Stimulated activated CD8-positive, alpha-beta memory T cell treated with anti-CD3 and anti-CD28 coated beads, Interleukin-12 subunit alpha, Interleukin-12 subunit beta, amount 100 ng/mL, for 1 hour (primary cell): ENCODE results near the gene NDUFV1.
A peak's percentile ranks its signal among the peaks of the same experiment; 100 is the strongest.
"Not testable (repeated sequence)": the region's sequence is repeated elsewhere in the genome, so short reads cannot be mapped to it uniquely, and the experiment has no call there.

Experiments used
- DNase-seq: peaks from one replicate; pipeline ENCODE4 v3.0.0-alpha.2; 2020; ENCODE audit warnings: low read depth

Gene NDUFV1

DNA sequence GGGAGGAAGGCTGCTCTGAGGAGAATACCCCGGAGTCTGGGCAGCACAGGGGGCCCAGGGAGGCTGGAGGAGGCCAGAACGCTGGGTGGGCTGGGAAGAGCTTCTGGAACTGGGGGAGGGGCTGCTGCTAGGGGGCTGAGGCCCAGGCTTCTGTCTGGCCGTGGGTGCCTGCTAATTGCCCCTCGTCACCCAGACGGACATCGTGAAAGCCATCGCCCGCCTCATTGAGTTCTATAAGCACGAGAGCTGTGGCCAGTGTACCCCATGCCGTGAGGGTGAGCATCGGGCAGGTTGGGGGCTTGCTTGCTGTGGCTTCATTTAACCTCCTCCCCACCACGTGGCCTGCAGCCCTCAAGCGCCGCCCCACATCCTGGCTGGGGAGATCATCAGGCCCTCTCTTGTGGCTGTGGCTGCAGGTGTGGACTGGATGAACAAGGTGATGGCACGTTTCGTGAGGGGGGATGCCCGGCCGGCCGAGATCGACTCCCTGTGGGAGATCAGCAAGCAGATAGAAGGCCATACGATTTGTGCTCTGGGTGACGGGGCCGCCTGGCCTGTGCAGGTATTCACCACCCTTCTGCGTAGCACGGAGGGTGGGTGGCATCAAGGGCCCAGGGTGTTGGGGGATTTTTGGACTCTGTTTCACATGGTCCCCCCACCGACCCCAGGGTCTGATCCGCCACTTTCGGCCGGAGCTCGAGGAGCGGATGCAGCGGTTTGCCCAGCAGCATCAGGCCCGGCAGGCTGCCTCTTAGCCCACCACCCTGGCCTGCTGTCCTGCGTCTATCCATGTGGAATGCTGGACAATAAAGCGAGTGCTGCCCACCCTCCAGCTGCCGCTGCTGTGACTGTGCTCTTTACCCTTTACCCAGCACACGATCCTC, 5.2 kb downstream of the NDUFV1 start:
- no peak for DNase-seq

DNA sequence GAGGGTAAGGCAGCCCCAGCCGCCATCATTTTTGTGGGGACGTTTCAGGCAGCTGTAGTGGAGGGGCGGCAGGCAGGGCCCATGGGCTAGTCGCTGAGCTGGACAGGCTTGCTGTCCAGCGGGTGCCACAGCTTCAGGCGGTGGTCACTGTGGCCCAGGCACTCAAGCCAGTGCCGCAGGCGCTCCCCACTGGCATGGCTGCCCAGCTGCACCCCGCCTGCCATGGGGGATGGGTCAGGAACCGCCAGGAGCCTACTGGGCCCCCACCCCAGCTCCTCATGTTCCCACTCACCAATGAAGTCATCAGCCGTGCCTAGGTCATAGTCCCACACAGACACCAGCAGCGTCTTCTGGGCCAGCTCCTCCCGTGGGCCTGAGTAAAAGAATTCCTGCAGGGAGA, 6.0 kb downstream of the NDUFV1 start:
- no peak for DNase-seq

DNA sequence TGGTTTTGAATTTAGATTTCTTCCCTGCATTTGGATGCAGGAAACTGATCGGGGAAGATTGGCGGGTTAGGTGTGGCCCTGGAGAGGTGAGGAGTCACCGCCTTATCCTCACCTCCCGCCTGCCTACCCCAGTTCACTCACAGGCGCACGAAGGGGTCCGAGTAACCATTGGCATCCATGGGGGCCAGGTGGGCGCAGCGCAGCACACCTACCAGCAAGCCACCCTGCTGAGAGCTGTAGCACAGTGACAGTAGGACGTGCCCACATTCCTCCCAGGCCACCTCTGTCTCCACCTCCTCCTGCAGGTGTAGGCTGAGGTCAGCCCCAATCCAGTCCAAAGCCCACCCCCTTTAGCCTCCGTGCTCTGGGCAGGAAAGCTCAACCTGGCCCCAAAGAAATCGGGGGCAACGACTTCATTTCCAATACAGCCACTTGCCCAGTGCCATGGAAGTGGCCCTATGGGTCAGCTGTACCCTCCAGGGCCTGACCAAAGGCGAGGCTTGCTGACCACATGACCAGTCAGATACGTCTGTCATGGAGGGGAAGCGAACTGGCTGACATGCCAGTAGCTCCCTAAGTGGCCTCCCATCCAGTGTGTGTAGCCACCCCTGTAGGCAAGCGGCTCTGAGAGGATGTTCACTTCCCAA, 6.7 kb downstream of the NDUFV1 start:
- DNase-seq = no peak

DNA sequence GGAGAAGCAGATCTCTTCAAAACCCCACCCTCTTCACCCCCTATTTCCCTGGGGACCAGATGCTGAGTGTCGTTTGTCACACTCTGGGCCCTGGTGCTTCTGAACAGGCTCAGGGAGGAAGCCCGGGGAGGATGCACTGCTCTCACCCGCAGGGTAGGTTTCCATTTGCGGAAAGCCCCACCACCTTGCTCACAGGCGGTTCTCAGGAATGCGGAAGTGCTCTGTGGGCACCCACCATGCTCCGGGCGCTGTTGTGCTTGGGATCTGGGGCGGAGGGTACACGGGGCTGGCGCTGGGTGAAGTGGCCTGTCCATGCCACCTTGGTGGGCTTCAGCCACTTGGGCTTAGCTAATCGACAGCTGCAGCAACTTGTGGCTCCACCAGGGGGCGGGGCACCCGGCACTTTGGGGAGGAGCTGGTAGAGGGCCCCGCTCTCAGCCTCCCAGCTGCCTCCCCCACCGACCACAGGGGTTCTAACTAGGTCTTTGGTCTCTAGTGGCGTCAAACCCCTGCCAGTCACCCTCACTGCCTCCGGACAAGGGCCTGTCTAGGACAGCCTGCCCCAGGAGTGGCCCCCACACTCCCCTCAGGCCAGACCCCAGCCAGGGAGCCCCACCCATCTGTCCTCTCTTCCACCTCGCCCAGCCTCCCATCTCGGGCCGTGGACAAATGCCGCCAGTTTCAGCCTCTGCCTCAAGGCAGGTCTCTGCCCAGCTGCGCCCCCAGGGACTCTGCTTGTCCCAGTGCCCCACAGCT, 7.4 kb downstream of the NDUFV1 start:
- peak; percentile 78 for DNase-seq

DNA sequence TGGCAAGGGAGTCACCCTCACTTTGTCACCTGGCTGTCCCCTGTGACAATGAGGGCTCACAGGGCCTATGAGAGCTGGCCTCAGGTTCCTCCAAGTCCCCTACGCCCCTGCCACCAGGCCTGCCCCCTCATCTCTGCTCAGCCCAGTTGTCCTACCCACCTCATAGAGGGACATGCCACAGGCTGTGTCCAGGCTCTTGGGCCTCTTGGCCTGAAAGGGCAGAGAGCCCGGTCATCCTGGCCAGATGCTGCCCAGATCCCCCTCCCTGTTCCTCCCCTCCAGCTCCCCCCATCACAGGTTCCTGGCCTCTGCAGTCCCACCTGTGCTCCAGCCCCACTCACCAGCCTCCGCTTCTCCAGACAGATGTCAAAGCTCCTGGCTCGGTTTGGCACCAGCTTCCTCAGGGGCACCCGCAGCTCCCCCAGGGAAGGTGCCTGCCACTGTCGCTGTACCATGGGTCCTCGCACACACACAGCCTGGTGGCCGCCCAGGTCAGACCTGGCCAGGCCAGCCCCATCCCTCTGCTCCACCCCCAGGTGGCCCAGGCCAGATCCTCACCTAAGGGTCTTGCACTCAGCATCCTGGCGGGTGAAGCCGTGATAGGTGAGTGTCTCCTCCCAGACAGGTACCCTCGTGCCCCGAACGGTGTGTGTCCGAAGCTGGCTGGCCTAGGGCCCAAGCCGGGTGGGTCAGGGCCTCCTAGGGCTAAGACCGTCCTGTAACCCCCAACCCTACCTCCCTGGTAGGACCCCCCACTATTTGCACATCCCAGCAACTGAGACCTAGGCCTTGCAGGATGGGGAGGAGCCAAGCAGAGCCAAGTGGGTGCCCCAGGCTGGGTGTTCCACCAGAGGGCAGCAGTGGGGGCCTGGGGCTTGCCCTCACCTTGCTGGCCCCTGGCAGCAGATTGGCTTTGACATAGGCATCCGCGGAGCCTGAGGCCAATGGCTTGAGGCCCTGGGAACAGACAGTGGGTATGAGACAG, 8.3 kb downstream of the NDUFV1 start:
- DNase-seq = peak; percentile 16

DNA sequence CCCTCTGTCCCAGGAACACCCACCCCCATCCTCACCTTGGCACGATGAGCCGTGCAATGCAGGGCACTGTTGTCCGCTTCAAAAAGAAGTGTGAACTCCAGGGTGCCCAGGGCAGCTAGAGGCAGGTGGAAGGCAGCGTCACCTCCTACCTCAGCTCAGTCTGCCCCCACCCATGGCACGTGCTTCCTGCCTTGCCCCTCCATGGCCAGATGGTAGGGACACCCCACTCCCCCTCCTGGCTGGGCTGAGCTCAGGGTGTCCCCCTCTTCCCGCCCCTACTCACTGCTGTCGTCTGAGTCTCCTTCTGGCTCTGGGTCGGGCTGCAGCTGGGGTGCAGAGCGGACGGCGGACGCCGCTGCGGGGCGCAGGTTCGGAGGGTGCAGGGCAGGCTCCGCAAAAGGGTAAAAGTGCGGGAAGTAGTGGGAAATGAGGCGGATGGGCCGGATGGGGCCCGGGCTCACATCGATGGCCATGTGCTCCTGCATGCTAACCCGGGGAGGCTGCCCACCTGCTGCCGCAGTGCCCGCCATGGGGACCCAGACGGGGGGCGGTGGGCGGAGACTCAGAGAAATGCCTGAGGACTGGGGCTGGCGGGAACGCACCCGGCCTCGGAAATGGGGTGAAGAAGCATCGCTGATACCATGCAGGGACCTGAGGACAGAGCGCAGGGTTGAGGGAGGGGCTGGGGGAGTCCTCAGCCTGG, 9.1 kb downstream of the NDUFV1 start:
- DNase-seq = no peak

DNA sequence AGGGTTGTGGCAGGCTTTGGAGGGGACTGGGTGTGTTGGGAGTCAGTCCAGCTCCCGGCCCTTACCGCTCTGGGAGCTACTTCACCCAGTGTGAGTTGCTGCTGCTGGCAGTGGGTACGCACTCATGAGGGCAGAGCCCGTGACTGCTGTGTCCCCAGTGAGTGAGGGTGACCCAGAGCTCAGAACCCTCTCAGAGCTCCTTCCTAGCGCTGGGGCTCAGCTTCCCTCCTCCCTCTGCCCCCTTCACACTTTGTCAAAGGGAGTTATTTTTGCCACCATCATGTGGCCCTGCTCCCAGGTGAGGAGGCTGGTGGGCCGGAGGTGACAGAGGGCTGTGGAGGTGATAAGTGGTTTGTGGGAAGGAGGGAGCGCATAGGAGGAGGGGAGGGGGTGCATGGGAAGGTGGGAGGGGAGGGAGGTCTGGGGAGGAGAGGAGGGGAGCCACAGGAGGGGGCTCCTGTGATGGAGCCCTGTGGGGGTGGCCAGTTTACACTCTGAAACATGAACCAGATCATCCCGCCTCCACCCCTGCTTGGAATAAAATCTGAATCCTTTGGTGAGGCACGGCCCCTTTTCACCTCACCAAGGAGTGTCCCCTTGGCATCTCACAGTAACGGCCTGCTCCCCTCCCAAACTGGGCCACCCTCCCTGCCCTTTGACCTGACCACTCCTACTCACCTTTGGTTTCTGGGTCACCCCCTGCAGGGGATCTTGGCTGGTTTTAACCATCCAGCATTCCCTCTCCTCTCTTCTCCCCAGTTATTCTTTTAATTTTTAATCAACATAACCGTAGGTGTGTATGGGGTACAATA, 9.9 kb downstream of the NDUFV1 start:
- DNase-seq = no peak

DNA sequence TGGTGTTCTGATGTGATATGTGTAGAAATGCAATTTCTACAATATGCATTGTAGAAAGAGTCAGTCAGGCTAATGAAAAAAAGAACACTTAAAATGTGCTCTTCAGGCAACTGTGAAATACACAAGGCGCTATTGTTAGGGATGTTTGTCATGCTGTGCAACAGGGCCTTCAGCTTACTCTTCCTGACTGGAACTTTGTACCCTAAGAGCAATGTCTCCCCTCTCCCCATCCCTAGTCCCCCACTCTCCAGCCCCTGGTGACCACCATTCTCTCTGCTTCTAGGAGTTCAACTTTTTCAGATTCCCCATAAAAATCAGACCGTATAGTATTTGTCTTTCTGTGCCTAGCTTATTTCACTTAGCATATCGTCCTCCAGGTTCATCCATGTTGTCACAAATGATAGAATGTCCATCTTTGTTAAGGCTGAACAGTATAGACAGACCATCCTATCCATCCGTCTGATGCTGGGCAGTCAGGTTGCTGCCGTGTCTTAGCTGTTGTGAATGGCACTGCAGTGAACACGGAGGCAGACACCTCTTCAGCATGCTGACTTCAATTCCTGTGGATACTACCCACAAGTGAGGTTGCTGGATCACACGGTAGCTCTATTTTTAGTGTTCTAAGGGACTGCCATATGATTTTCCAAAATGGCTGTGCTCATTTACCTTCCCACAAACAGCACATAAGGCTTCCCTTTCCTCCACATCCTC, 10.7 kb downstream of the NDUFV1 start:
- DNase-seq = no peak

DNA sequence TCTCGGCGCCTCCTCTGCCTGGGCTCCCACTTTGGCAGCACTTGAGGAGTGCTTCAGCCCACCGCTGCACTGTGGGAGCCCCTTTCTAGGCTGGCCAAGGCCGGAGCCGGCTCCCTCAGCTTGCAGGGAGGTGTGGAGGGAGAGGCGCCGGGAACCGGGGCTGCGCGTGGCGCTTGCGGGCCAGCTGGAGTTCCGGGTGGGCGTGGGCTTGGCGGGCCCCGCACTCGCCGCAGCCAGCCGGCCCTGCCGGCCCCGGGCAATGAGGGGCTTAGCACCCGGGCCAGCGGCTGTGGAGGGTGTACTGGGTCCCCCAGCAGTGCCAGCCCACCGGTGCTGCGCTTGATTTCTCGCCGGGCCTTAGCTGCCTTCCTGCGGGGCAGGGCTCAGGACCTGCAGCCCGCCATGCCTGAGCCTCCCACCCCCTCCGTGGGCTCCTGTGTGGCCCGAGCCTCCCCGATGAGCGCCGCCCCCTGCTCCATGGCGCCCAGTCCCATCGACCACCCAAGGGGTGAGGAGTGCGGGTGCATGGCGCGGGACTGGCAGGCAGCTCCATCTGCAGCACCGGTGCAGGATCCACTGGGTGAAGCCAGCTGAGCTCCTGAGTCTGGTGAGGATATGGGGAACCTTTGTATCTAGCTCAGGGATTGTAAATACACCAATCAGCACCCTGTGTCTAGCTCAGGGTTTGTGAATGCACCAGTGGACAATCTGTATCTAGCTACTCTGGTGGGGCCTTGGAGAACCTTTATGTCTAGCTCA, 12.3 kb downstream of the NDUFV1 start:
- DNase-seq = not testable (repeated sequence)

DNA sequence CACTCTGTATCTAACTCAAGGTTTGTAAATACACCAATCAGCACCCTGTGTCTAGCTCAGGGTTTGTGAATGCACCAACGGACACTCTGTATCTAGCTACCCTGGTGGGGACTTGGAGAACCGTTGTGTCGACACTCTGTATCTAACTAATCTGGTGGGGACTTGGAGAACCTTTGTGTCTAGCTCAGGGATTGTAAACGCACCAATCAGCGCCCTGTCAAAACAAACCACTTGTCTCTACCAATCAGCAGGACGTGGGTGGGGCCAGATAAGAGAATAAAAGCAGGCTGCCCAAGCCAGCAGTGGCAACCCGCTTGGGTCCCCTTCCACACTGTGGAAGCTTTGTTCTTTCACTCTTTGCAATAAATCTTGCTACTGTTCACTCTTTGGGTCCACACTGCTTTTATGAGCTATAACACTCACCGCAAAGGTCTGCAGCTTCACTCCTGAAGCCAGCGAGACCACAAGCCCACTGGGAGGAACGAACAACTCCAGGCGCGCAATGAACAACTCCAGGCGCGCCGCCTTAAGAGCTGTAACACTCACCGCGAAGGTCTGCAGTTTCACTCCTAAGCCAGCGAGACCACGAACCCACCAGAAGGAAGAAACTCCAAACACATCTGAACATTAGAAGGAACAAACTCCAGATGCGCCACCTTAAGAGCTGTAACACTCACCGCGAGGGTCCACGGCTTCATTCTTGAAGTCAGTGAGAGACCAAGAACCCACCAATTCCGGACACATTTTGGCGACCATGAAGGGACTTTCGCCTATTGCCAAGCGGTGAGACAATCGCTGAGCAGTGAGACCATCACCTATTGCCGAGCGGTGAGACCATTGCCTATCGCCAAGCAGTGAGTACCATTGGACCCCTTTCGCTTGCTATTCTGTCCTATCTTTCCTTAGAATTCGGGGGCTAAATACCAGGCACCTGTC, 13.2 kb downstream of the NDUFV1 start:
- DNase-seq = not testable (repeated sequence)

DNA sequence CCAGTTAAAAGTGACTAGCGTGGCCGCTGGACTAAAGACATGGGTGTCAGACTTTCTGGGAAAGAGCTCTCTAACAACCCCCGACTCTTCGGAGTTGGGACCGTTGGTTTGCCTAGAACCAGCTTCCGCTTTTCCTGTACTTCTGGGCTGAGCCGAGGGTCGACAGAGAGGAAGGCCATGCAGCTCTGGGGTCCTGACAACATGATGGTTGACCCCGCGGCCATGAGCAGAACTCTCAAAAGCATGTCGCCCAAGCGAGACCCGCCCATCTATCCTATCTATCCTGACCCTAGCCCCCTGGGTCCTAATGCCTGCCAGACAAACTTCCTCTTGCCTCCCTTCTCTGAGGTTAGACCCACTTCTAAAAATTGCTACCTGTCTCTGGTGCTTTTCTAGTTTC, 13.9 kb downstream of the NDUFV1 start:
- not testable (repeated sequence) for DNase-seq

DNA sequence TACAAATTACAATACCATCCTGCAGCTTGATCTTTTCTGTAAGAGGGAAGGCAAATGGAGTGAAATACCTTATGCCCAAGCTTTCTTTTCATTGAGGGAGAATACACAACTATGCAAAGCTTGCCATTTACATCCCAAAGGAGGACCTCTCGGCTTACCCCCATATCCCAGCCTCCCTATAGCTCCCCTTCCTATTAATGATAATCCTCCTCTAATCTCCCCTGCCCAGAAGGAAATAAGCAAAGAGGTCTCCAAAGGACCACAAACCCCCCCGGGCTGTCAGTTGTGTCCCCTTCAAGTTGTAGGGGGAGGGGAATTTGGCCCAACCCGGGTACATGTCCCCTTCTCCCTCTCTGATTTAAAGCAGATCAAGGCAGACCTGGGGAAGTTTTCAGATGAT, 15.2 kb downstream of the NDUFV1 start:
- not testable (repeated sequence) for DNase-seq

DNA sequence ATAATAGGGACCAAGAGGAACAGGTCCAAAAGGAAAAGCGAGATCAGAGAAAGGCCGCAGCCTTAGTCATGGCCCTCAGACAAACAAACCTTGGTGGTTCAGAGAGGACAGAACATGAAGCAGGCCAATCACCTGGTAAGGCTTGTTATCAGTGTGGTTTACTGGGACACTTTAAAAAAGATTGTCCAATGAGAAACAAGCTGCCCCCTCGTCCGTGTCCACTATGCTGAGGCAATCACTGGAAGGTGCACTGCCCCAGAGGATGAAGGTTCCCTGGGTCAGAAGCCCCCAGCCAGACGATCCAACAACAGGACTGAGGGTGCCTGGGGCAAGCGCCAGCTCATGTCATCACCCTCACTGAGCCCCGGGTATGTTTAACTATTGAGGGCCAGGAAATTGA, 16.2 kb downstream of the NDUFV1 start:
- DNase-seq = not testable (repeated sequence)

DNA sequence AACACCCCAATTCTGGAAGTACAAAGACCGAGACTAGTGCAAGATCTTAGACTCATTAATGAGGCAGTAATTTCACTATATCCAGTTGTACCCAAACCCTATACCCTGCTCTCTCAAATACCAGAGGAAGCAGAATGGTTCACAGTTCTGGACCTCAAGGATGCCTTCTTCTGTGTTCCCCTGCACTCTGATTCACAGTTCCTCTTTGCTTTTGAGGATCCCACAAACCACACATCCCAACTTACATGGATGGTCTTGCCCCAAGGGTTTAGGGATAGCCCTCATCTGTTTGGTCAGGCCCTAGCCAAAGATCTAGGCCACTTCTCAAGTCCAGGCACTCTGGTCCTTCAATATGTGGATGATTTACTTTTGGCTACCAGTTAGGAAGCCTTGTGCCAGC, 17.1 kb downstream of the NDUFV1 start:
- not testable (repeated sequence) for DNase-seq

DNA sequence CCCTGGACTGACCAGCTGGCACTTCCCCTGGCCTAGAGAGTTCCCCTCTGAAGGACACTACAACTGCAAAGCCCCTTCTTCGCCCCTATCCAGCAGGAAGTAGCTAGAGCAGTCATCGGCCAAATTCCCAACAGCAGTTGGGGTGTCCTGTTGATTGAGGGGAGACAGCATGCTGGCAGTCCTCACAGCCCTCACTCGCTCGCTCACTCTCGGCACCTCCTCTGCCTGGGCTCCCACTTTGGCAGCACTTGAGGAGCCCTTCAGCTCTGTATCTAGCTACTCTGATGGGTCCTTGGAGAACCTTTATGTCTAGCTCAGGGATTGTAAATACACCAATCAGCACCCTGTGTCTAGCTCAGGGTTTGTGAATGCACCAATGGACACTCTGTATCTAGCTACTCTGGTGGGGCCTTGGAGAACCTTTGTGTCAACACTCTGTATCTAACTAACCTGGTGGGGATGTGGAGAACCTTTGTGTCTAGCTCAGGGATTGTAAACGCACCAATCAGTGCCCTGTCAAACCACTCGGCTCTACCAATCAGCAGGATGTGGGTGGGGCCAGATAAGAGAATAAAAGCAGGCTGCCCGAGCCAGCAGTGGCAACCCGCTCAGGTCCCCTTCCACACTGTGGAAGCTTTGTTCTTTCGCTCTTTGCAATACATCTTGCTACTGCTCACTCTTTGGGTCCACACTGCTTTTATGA, 19.5 kb downstream of the NDUFV1 start:
- not testable (repeated sequence) for DNase-seq

DNA sequence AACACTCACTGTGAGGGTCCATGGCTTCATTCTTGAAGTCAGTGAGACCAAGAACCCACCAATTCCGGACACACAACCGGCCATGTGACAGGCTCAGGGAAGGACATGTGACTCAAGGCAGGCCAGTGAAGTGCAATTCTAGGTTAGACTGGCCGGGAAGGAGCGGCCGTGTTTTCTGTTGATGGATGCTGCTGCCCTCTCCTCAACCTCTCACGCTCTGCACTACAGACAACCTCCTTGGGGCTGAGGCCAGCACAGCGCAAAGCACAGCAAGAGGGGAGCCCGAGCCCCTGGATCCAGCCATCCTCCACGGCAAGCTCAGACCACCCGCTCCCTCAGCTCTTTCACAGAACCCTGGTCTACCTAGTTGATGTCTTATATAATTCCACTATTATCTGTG, 20.2 kb downstream of the NDUFV1 start:
- DNase-seq = no peak

DNA sequence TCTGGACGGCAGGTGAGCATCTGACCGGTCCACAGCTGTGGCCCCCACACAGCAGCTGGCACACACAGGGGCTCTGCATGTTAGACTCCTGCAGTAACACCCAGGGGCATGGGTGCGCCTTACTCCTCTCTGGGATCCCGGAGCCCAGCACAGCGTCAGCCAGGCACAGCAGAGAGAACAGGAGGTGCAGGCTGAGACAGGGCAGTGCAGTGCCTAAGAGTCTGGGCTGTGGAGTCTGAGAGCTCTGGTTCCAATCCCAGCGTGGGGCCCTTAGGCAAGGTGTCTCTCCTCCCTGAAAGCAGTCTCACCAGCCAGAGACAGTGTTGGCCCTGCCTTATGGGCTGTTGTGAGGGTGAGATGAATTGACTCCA, 20.7 kb downstream of the NDUFV1 start:
- DNase-seq = no peak
